H9 (cell line): ENCODE measurements around the gene SOS1. TPM values are rescaled to one million over a fixed set of nuclear protein-coding genes. Genes with fewer than 3 reads are reported as not detected.

Experiments
- DNase-seq: peaks from one replicate; pipeline ENCODE4 v3.0.0-alpha.2; 2017
- H2AFZ ChIP-seq: one replicate; pipeline ENCODE4 v1.6.1; 2013; ENCODE audit warnings: mild to moderate bottlenecking, low read length, control low read depth, moderate library complexity
- H2AK5ac ChIP-seq: 2 replicates; pipeline ENCODE4 v1.6.1; 2013; ENCODE audit warnings: low read length, control low read depth, mixed read lengths; ENCODE audit not compliant: insufficient read length
- H2BK120ac ChIP-seq: one replicate; pipeline ENCODE4 v1.6.1; 2013; ENCODE audit warnings: low read depth, mild to moderate bottlenecking, low read length, control low read depth, inconsistent platforms; ENCODE audit not compliant: poor library complexity, severe bottlenecking
- H2BK12ac ChIP-seq: 2 replicates; pipeline ENCODE4 v1.6.1; 2013; ENCODE audit warnings: low read length, control low read depth, mixed read lengths, low read depth; ENCODE audit not compliant: insufficient read length
- H2BK15ac ChIP-seq: 2 replicates; pipeline ENCODE4 v1.6.1; 2013; ENCODE audit warnings: low read depth, low read length, control low read depth
- H2BK20ac ChIP-seq: one replicate; pipeline ENCODE4 v1.6.1; 2013; ENCODE audit warnings: low read depth, mild to moderate bottlenecking, low read length, control low read depth, inconsistent platforms; ENCODE audit not compliant: poor library complexity, severe bottlenecking
- H2BK5ac ChIP-seq: 2 replicates; pipeline ENCODE4 v1.6.1; 2013; ENCODE audit warnings: low read length, control low read depth, mixed read lengths; ENCODE audit not compliant: insufficient read length
- H3K14ac ChIP-seq: 2 replicates; pipeline ENCODE4 v1.6.1; 2013; ENCODE audit warnings: low read length, control low read depth; ENCODE audit not compliant: insufficient read depth
- H3K18ac ChIP-seq: 2 replicates; pipeline ENCODE4 v1.6.1; 2013; ENCODE audit warnings: low read depth, mild to moderate bottlenecking, mixed read lengths, low read length, control low read depth; ENCODE audit not compliant: insufficient read length
- H3K23ac ChIP-seq: 2 replicates; pipeline ENCODE4 v1.6.1; 2013; ENCODE audit warnings: low read length, control low read depth, mixed read lengths, low read depth; ENCODE audit not compliant: insufficient read length
- H3K23me2 ChIP-seq: 2 replicates; pipeline ENCODE4 v1.6.1; 2013; ENCODE audit warnings: low read depth, mild to moderate bottlenecking, mixed read lengths, low read length, control low read depth; ENCODE audit not compliant: insufficient read length, poor library complexity, severe bottlenecking
- H3K27ac ChIP-seq: 2 replicates; pipeline ENCODE4 v1.5.1; 2013; ENCODE audit warnings: low read length, control low read depth, mixed read lengths, low read depth; ENCODE audit not compliant: insufficient read length
- H3K27me3 ChIP-seq: 2 replicates; pipeline ENCODE4 v1.6.1; 2013; ENCODE audit warnings: low read length, control low read depth, inconsistent platforms; ENCODE audit not compliant: insufficient read depth
- H3K4ac ChIP-seq: 2 replicates; pipeline ENCODE4 v1.6.1; 2013; ENCODE audit warnings: low read depth, mild to moderate bottlenecking, control low read depth, inconsistent platforms, low read length, moderate library complexity
- H3K4me1 ChIP-seq: 2 replicates; pipeline ENCODE4 v1.6.1; 2013; ENCODE audit warnings: low read length, control low read depth, inconsistent platforms; ENCODE audit not compliant: insufficient read depth
- H3K4me2 ChIP-seq: 2 replicates; pipeline ENCODE4 v1.6.1; 2013; ENCODE audit warnings: low read length, control low read depth, mixed read lengths; ENCODE audit not compliant: insufficient read length, insufficient read depth
- H3K56ac ChIP-seq: 2 replicates; pipeline ENCODE4 v1.6.1; 2013; ENCODE audit warnings: low read depth, mild to moderate bottlenecking, mixed read lengths, low read length, control low read depth; ENCODE audit not compliant: insufficient read length
- H3K79me1 ChIP-seq: 2 replicates; pipeline ENCODE4 v1.6.1; 2013; ENCODE audit warnings: low read depth, mild to moderate bottlenecking, moderate library complexity, low read length, control low read depth, inconsistent platforms; ENCODE audit not compliant: insufficient read depth, poor library complexity, severe bottlenecking
- H3K79me2 ChIP-seq: 2 replicates; pipeline ENCODE4 v1.6.1; 2013; ENCODE audit warnings: low read length, control low read depth, inconsistent platforms; ENCODE audit not compliant: insufficient read depth
- H3K9ac ChIP-seq: 2 replicates; pipeline ENCODE4 v1.6.1; 2013; ENCODE audit warnings: low read length, control low read depth, mixed read lengths; ENCODE audit not compliant: insufficient read length; ENCODE audit errors: extremely low read depth
- H3K9me3 ChIP-seq: one replicate; pipeline ENCODE4 v1.6.1; 2013; ENCODE audit warnings: low read depth, low read length, inconsistent platforms; ENCODE audit not compliant: control insufficient read depth
- H3T11ph ChIP-seq: one replicate; pipeline ENCODE4 v1.6.1; 2013; ENCODE audit warnings: mild to moderate bottlenecking, low read length, control low read depth, inconsistent platforms
- H4K20me1 ChIP-seq: one replicate; pipeline ENCODE4 v1.6.1; 2013; ENCODE audit not compliant: control insufficient read depth, insufficient read length, insufficient read depth
- H4K5ac ChIP-seq: 2 replicates; pipeline ENCODE4 v1.6.1; 2013; ENCODE audit warnings: low read depth, mild to moderate bottlenecking, mixed read lengths, low read length, control low read depth; ENCODE audit not compliant: insufficient read length
- H4K8ac ChIP-seq: replicated peaks from 2 replicates; pipeline ENCODE4 v1.6.1; 2013; ENCODE audit warnings: low read length, control low read depth, mixed read lengths, low read depth; ENCODE audit not compliant: insufficient read length
- H4K91ac ChIP-seq: 2 replicates; pipeline ENCODE4 v1.6.1; 2013; ENCODE audit warnings: low read depth, mild to moderate bottlenecking, moderate library complexity, mixed read lengths, low read length, control low read depth; ENCODE audit not compliant: insufficient read length
- H3K27ac Mint-ChIP-seq, 3 experiments: 2 replicates in 2 of 3; 3 replicates in 1 of 3; pipeline ENCODE4 v1.8.0; 2020 to 2021; ENCODE audit warnings: mixed read lengths in 3 of 3, mild to moderate bottlenecking in 1 of 3, moderate library complexity in 1 of 3
- H3K27me3 Mint-ChIP-seq: 2 replicates; pipeline ENCODE4 v1.8.0; 2021; ENCODE audit warnings: low read depth, mild to moderate bottlenecking, moderate library complexity, mixed read lengths
- H3K36me3 Mint-ChIP-seq, 3 experiments: 2 replicates in 2 of 3; 3 replicates in 1 of 3; pipeline ENCODE4 v1.8.0; 2020 to 2021; ENCODE audit warnings: low read depth in 3 of 3, mixed read lengths in 3 of 3; ENCODE audit not compliant: insufficient read depth in 1 of 3
- H3K4me1 Mint-ChIP-seq, 2 experiments: 2 replicates each; pipeline ENCODE4 v1.8.0; 2020; ENCODE audit warnings: mixed read lengths in 2 of 2
- H3K4me3 Mint-ChIP-seq, 2 experiments: 2 replicates in 1 of 2; 3 replicates in 1 of 2; pipeline ENCODE4 v1.8.0; 2020 to 2021; ENCODE audit warnings: mild to moderate bottlenecking in 2 of 2, mixed read lengths in 2 of 2, moderate library complexity in 1 of 2
- H3K9me3 Mint-ChIP-seq, 2 experiments: 2 replicates in 1 of 2; 3 replicates in 1 of 2; pipeline ENCODE4 v1.8.0; 2020; ENCODE audit warnings: mild to moderate bottlenecking in 2 of 2, mixed read lengths in 2 of 2, moderate library complexity in 1 of 2
- WGBS: extraction: QIAGEN DNeasy Blood & Tissue Kit; methylation state at CpG from one replicate; pipeline ENCODE4 v1.1.7; 2013; ENCODE audit warnings: missing lambda C conversion rate, low lambda C conversion rate, mixed read lengths; ENCODE audit not compliant: insufficient read length; ENCODE audit errors: extremely low coverage; 5-methylcytosine and 5-hydroxymethylcytosine counted together
- total RNA-seq: library from RNA; stranded (reverse); gene quantifications from 2 replicates; pipeline ENCODE4 v1.2.1, GENCODE V29; 2021
- TF ChIP-seq, protein P1 (sequence below): fragments of 200-600 bp; sonication (generic); conservative IDR thresholded peaks from 3 replicates; pipeline ENCODE4 v1.8.0; 2021; ENCODE audit warnings: antibody characterized with exemption, mild to moderate bottlenecking

SOS1 gene
- total RNA-seq, 1 experiment from 2014 or later = 35.8 TPM

DNA sequence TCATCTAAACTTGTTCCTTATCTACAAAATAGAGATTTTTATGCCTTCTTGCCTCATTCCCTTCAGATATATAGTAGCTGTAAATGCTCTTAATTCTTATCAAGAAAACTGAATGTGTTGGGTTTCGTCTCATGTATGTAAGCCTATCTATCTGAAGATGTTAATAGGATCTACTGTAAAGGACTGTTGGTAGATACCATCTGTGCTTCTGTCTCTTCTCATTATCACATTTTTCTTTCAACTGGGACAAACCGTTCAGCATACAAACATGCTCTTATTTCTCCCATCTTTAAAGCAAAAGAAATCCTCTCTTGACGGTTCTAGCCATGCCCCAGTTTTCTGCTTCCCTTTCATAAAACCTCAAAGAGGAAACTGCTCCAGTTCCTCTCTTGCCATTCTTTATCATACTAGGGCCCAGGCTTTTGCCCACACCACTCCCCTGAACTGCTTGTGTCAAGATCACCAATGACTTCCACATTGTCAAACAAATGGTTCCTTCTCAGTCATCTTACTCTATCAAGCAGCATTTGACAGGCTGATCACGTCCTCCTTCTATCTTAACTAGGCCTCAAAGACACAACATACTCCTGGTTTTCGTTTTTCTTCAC is 142.5 kb downstream of the SOS1 start:
- peaks cover 4% of the 10 kb centered on the region for H3K4me1 ChIP-seq
- H4K91ac ChIP-seq = no peak overlapping the region
- no peak overlapping the region for H2BK12ac ChIP-seq
- no peak overlapping the region for H2BK15ac ChIP-seq
- H3K4me3 Mint-ChIP-seq = no peak overlapping the region
- no peak overlapping the region for H3K9ac ChIP-seq
- H3T11ph ChIP-seq = no peak overlapping the region
- no peak overlapping the region for H2BK5ac ChIP-seq
- H3K23ac ChIP-seq = no peak overlapping the region
- H3K27me3 Mint-ChIP-seq = no peaks in the 10 kb centered on the region
- WGBS = no CpG with 5 or more reads among the region's 5 CpGs
- H3K9me3 ChIP-seq = no peaks in the 10 kb centered on the region
- H2BK120ac ChIP-seq = no peak overlapping the region
- H3K79me2 ChIP-seq = no peaks in the 10 kb centered on the region
- H3K23me2 ChIP-seq = no peaks in the 10 kb centered on the region
- no peaks in the 10 kb centered on the region for H3K79me1 ChIP-seq
- no peaks in the 10 kb centered on the region for H3K36me3 Mint-ChIP-seq
- no peak overlapping the region; a peak in 1 of 7 replicates for H3K27ac Mint-ChIP-seq
- H2BK20ac ChIP-seq = no peak overlapping the region
- no peak overlapping the region for H3K14ac ChIP-seq
- H3K4me2 ChIP-seq = no peak overlapping the region
- no peak for DNase-seq
- no peak overlapping the region for H3K4ac ChIP-seq
- no peak overlapping the region for H3K18ac ChIP-seq
- TF ChIP-seq, protein P1, sequence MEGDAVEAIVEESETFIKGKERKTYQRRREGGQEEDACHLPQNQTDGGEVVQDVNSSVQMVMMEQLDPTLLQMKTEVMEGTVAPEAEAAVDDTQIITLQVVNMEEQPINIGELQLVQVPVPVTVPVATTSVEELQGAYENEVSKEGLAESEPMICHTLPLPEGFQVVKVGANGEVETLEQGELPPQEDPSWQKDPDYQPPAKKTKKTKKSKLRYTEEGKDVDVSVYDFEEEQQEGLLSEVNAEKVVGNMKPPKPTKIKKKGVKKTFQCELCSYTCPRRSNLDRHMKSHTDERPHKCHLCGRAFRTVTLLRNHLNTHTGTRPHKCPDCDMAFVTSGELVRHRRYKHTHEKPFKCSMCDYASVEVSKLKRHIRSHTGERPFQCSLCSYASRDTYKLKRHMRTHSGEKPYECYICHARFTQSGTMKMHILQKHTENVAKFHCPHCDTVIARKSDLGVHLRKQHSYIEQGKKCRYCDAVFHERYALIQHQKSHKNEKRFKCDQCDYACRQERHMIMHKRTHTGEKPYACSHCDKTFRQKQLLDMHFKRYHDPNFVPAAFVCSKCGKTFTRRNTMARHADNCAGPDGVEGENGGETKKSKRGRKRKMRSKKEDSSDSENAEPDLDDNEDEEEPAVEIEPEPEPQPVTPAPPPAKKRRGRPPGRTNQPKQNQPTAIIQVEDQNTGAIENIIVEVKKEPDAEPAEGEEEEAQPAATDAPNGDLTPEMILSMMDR = no peak
- no peak overlapping the region for H4K8ac ChIP-seq
- H2AK5ac ChIP-seq = no peak overlapping the region
- no peak overlapping the region for H3K56ac ChIP-seq
- H2AFZ ChIP-seq = no peak overlapping the region
- peaks cover 13 to 19% of the 10 kb centered on the region in 2 experiments for H3K4me1 Mint-ChIP-seq
- H3K27me3 ChIP-seq = no peaks in the 10 kb centered on the region
- no peaks in the 10 kb centered on the region for H4K20me1 ChIP-seq
- no peak overlapping the region for H4K5ac ChIP-seq
- no peak overlapping the region for H3K27ac ChIP-seq
- H3K9me3 Mint-ChIP-seq = no peaks in the 10 kb centered on the region
